SK-N-SH (cell line): ENCODE measurements around the gene LRCOL1. TPM values are rescaled to one million over a fixed set of nuclear protein-coding genes. Genes with fewer than 3 reads are reported as not detected.

Experiments used
- CTCF ChIA-PET: fragments of 300-600, 350-600 bp; formaldehyde crosslinking; extraction: SDS; loops from one replicate; lab custom pipeline; 2021; lab: Yijun Ruan, JAX
- POLR2A ChIA-PET: fragments of 350-600 bp; sonication (Branson Sonifier 250); formaldehyde crosslinking; extraction: SDS; loops from one replicate; lab custom pipeline; 2020; ENCODE audit warnings: antibody characterized with exemption, inconsistent platforms; lab: Yijun Ruan, JAX
- DNase-seq: peaks from one replicate; pipeline ENCODE4 v3.0.0; 2012
- H2AFZ ChIP-seq: fragments of 200-600 bp; sonication (generic); 2 replicates; pipeline ENCODE4 v1.8.1; 2016; ENCODE audit warnings: antibody characterized with exemption, mild to moderate bottlenecking, low read depth
- H3F3A ChIP-seq: fragments of 200-600 bp; sonication (generic); replicated peaks from 2 replicates; pipeline ENCODE3; 2016; ENCODE audit warnings: antibody characterized with exemption, mild to moderate bottlenecking; ENCODE audit not compliant: insufficient read depth
- H3K27ac ChIP-seq, 2 experiments: fragments of 200-500 bp in 1 of 2; fragments of 200-600 bp in 1 of 2; sonication (Bioruptor generic) in 1 of 2; sonication (generic), shearing (Covaris generic) in 1 of 2; 2 replicates each; pipeline versions ENCODE4 v1.5.1 to v1.6.1; 2014 to 2016; ENCODE audit warnings: low read depth in 2 of 2, inconsistent platforms in 1 of 2, low read length in 1 of 2, mild to moderate bottlenecking in 1 of 2, mixed read lengths in 1 of 2
- H3K27me3 ChIP-seq: fragments of 200-600 bp; sonication (generic), shearing (Covaris generic); 2 replicates; pipeline ENCODE4 v1.6.1; 2016; ENCODE audit warnings: mixed run types; ENCODE audit not compliant: insufficient read depth
- H3K36me3 ChIP-seq, 2 experiments: fragments of 200-500 bp in 1 of 2; fragments of 200-600 bp in 1 of 2; sonication (Bioruptor generic) in 1 of 2; sonication (generic) in 1 of 2; replicated peaks in 1 of 2; 2 replicates each; pipeline versions ENCODE3 to v1.5.1; 2014 to 2016; ENCODE audit warnings: low read length in 1 of 2, mild to moderate bottlenecking in 1 of 2; ENCODE audit not compliant: insufficient read depth in 2 of 2, control insufficient read depth in 1 of 2
- H3K4me1 ChIP-seq, 2 experiments: fragments of 200-500 bp in 1 of 2; fragments of 200-600 bp in 1 of 2; sonication (Bioruptor generic) in 1 of 2; sonication (generic), shearing (Covaris generic) in 1 of 2; 2 replicates each; pipeline versions ENCODE4 v1.5.1 to v1.6.1; 2014 to 2016; ENCODE audit warnings: low read depth in 1 of 2, low read length in 1 of 2, mixed run types in 1 of 2; ENCODE audit not compliant: insufficient read depth in 2 of 2, control insufficient read depth in 1 of 2
- H3K4me2 ChIP-seq: fragments of 200-600 bp; sonication (generic), shearing (Covaris generic); 2 replicates; pipeline ENCODE4 v1.6.1; 2017; ENCODE audit warnings: mixed run types
- H3K4me3 ChIP-seq, 2 experiments: fragments of 200-500 bp in 1 of 2; fragments of 200-600 bp in 1 of 2; sonication (Bioruptor generic) in 1 of 2; sonication (generic), shearing (Covaris generic) in 1 of 2; 2 replicates each; pipeline versions ENCODE4 v1.5.1 to v1.8.1; 2014 to 2016; ENCODE audit warnings: low read depth in 2 of 2, inconsistent platforms in 1 of 2, low read length in 1 of 2, mild to moderate bottlenecking in 1 of 2, mixed read lengths in 1 of 2, moderate library complexity in 1 of 2
- H3K79me2 ChIP-seq: fragments of 200-600 bp; sonication (generic); 2 replicates; pipeline ENCODE4 v1.8.1; 2017; ENCODE audit warnings: mild to moderate bottlenecking; ENCODE audit not compliant: insufficient read depth
- H3K9ac ChIP-seq: fragments of 200-600 bp; sonication (generic); 2 replicates; pipeline ENCODE4 v1.6.1; 2017; ENCODE audit warnings: mixed run types
- H3K9me2 ChIP-seq: fragments of 200-600 bp; sonication (generic); 2 replicates; pipeline ENCODE4 v1.6.1; 2017; ENCODE audit warnings: mixed run types
- H3K9me3 ChIP-seq: fragments of 200-600 bp; sonication (generic); 2 replicates; pipeline ENCODE4 v1.6.1; 2017; ENCODE audit warnings: mixed run types, mild to moderate bottlenecking, moderate library complexity
- H4K20me1 ChIP-seq: fragments of 200-600 bp; sonication (generic); 2 replicates; pipeline ENCODE4 v1.6.1; 2017; ENCODE audit warnings: mild to moderate bottlenecking, mixed run types; ENCODE audit not compliant: insufficient read depth
- CHD2 ChIP-seq: fragments of 150-350 bp; IDR thresholded peaks from 2 replicates; pipeline ENCODE4 v1.6.1; 2018; ENCODE audit warnings: low read length; ENCODE audit not compliant: partially characterized antibody
- CTCF ChIP-seq: fragments of 200-600 bp; sonication (generic); IDR thresholded peaks from 2 replicates; pipeline ENCODE4 v1.6.1; 2017; ENCODE audit warnings: antibody characterized with exemption, mild to moderate bottlenecking, moderate library complexity
- EP300 ChIP-seq, 2 experiments: IDR thresholded peaks; 2 replicates each; pipeline versions ENCODE4 v1.4.0 to v1.6.1; 2012; ENCODE audit warnings: borderline replicate concordance in 1 of 2, low read depth in 1 of 2, low read length in 1 of 2
- GABPA ChIP-seq: IDR thresholded peaks from 2 replicates; pipeline ENCODE4 v1.4.0; 2012; ENCODE audit warnings: low read depth, mild to moderate bottlenecking
- GATA2 ChIP-seq: sonication (generic); formaldehyde crosslinking; IDR thresholded peaks from 2 replicates; pipeline ENCODE4 v1.5.0; 2020; ENCODE audit warnings: mild to moderate bottlenecking, missing genetic modification reagents
- JUND ChIP-seq: IDR thresholded peaks from 2 replicates; pipeline ENCODE4 v1.4.0; 2012
- MEF2A ChIP-seq: IDR thresholded peaks from 2 replicates; pipeline ENCODE4 v1.4.0; 2012; ENCODE audit warnings: low read depth, borderline replicate concordance
- RAD21 ChIP-seq: IDR thresholded peaks from 2 replicates; pipeline ENCODE4 v1.6.1; 2012; ENCODE audit warnings: mild to moderate bottlenecking, low read length
- REST ChIP-seq: IDR thresholded peaks from 2 replicates; pipeline ENCODE4 v1.6.1; 2012; ENCODE audit warnings: mild to moderate bottlenecking, low read depth, low read length, moderate library complexity
- RFX5 ChIP-seq: IDR thresholded peaks from 2 replicates; pipeline ENCODE4 v1.6.1; 2012; ENCODE audit warnings: mild to moderate bottlenecking, improper control_type of control experiment, low read length
- RXRA ChIP-seq: IDR thresholded peaks from 2 replicates; pipeline ENCODE4 v1.4.0; 2012; ENCODE audit warnings: low read depth, mild to moderate bottlenecking, borderline replicate concordance
- SIN3A ChIP-seq: IDR thresholded peaks from 2 replicates; pipeline ENCODE4 v1.6.1; 2012; ENCODE audit warnings: low read depth, mild to moderate bottlenecking, low read length, moderate library complexity, borderline replicate concordance
- TAF1 ChIP-seq: IDR thresholded peaks from 2 replicates; pipeline ENCODE4 v1.6.1; 2012; ENCODE audit warnings: low read depth, mild to moderate bottlenecking, low read length, moderate library complexity, borderline replicate concordance
- YY1 ChIP-seq: IDR thresholded peaks from 2 replicates; pipeline ENCODE4 v1.4.0; 2012; ENCODE audit warnings: low read depth, mild to moderate bottlenecking
- ZBTB33 ChIP-seq: IDR thresholded peaks from 2 replicates; pipeline ENCODE4 v1.4.0; 2012; ENCODE audit warnings: low read depth, borderline replicate concordance
- WGBS: methylation state at CpG from one replicate; pipeline ENCODE4 v1.1.6; 2017; ENCODE audit warnings: low lambda C conversion rate; 5-methylcytosine and 5-hydroxymethylcytosine counted together
- polyA plus RNA-seq, 3 experiments: library from polyadenylated mRNA; depleted of rRNA; stranded (reverse); fragments of >200 nt; gene quantifications; 2 replicates each; pipeline ENCODE4 v1.2.3, GENCODE V29; 2012

Gene LRCOL1
- polyA plus RNA-seq, 1 of the 3 experiments (the other 2 are of a cell fraction), result 1.1 TPM

- TF ChIP-seq JUND, result no peak
- TF ChIP-seq MEF2A, result no peak
- no peak for TF ChIP-seq SIN3A
- no peak for TF ChIP-seq YY1
- no peak for TF ChIP-seq RXRA
- no peak for TF ChIP-seq REST
- TF ChIP-seq RFX5, result no peak
- TF ChIP-seq CTCF, result no peak
- no peak for TF ChIP-seq RAD21
- TF ChIP-seq ZBTB33, result no peak
- no peak for TF ChIP-seq EP300 (IDR thresholded peaks at IDR 0.05; ENCODE audit: borderline replicate concordance in 1 of 2, low read depth in 1 of 2, low read length in 1 of 2)
- TF ChIP-seq CHD2, result no peak
- TF ChIP-seq GABPA, result no peak
- no peak for TF ChIP-seq TAF1
- no peak for TF ChIP-seq GATA2
- no peak overlapping the region for H3K4me2 ChIP-seq
- no peak overlapping the region for H3K27ac ChIP-seq
- ChIA-PET CTCF (no interaction called here), POLR2A (no interaction called here)
- H2AFZ ChIP-seq, result no peak overlapping the region
- 97% methylated on average over 20 of the region's 21 CpGs for WGBS
- DNase-seq, result no peak
- H3K4me3 ChIP-seq, result no peak overlapping the region
- no peaks in the 10 kb centered on the region for H3K27me3 ChIP-seq
- no peaks in the 10 kb centered on the region for H3F3A ChIP-seq
- H3K4me1 ChIP-seq, result no peaks in the 10 kb centered on the region
- H3K9me2 ChIP-seq, result no peaks in the 10 kb centered on the region
- H3K36me3 ChIP-seq, result peaks cover 0 to 33% of the 10 kb centered on the region in 2 experiments
- H3K79me2 ChIP-seq, result no peaks in the 10 kb centered on the region
- H3K9ac ChIP-seq, result no peak overlapping the region
- no peaks in the 10 kb centered on the region for H4K20me1 ChIP-seq
- no peaks in the 10 kb centered on the region for H3K9me3 ChIP-seq
Measured at GRCh38 chr12:132634411-132634990, 24.1 kb upstream of the LRCOL1 start.
